B cell (primary cell): ENCODE results near the gene FGF10. TPM values are rescaled to one million over a fixed set of nuclear protein-coding genes. Genes with fewer than 3 reads are reported as not detected.

Source experiments
- ATAC-seq: fragments of 200-7000 bp; cut with Tn5 transposase; one replicate; pipeline ENCODE4 v1.10.0; 2021; ENCODE audit warnings: low read depth, mild to moderate bottlenecking, moderate number of reproducible peaks, moderate library complexity
- CTCF ChIA-PET: fragments of 350-600 bp; sonication (Branson Sonifier 250); formaldehyde crosslinking; loops from one replicate; lab custom pipeline; 2021; ENCODE audit warnings: antibody characterized with exemption, inconsistent platforms; lab: Charles Lee
- POLR2A ChIA-PET: fragments of 350-600 bp; sonication (Branson Sonifier 250); formaldehyde crosslinking; loops from one replicate; lab custom pipeline; 2021; ENCODE audit warnings: antibody characterized with exemption; lab: Charles Lee
- DNase-seq: peaks from one replicate; pipeline ENCODE4 v3.0.0; 2013
- H2AFZ ChIP-seq: 2 replicates; pipeline ENCODE4 v1.6.1; 2012; ENCODE audit warnings: mild to moderate bottlenecking, low read depth, low read length; ENCODE audit not compliant: insufficient read depth, poor library complexity, severe bottlenecking
- H3K27ac ChIP-seq, 2 donors: 1 replicate in 1 of 2; 2 replicates in 1 of 2; pipeline ENCODE4 v1.5.1; 2012 to 2013; ENCODE audit warnings: low read length in 2 of 2, mild to moderate bottlenecking in 2 of 2, moderate library complexity in 1 of 2
- H3K27me3 ChIP-seq, 4 experiments: fragments of 200-600 bp in 1 of 4; sonication (generic) in 1 of 4; replicated peaks in 1 of 4; 1 replicate in 2 of 4; 2 replicates in 2 of 4; pipeline versions ENCODE4 v1.6.1 to v1.7.0; 2013 to 2016; ENCODE audit warnings: low read length in 3 of 4, mild to moderate bottlenecking in 2 of 4, mixed read lengths in 1 of 4, moderate library complexity in 1 of 4; ENCODE audit not compliant: insufficient read depth in 4 of 4, control insufficient read depth in 3 of 4; ENCODE audit errors: control extremely low read depth in 1 of 4
- H3K36me3 ChIP-seq, 2 experiments: replicated peaks in 1 of 2; 1 replicate in 1 of 2; 2 replicates in 1 of 2; pipeline versions ENCODE4 v1.6.1 to v1.7.1; 2013; ENCODE audit warnings: low read length in 1 of 2; ENCODE audit not compliant: insufficient read depth in 2 of 2, control insufficient read depth in 1 of 2; ENCODE audit errors: control extremely low read depth in 1 of 2, extremely low read depth in 1 of 2
- H3K4me1 ChIP-seq, 2 donors: fragments of 200-600 bp in 1 of 2; sonication (generic) in 1 of 2; 1 replicate in 1 of 2; 2 replicates in 1 of 2; pipeline versions ENCODE4 v1.5.1 to v1.6.1; 2013 to 2017; ENCODE audit warnings: low read length in 2 of 2; ENCODE audit not compliant: control insufficient read depth in 2 of 2, insufficient read depth in 2 of 2
- H3K4me2 ChIP-seq: replicated peaks from 2 replicates; pipeline ENCODE3; 2012; ENCODE audit warnings: mild to moderate bottlenecking, low read depth, low read length; ENCODE audit not compliant: poor library complexity, severe bottlenecking
- H3K4me3 ChIP-seq, 5 experiments: fragments of 200-600 bp in 1 of 5; sonication (generic) in 1 of 5; 1 replicate in 3 of 5; 2 replicates in 2 of 5; pipeline versions ENCODE4 v1.5.1 to v1.7.0; 2011 to 2016; ENCODE audit warnings: low read length in 4 of 5, mild to moderate bottlenecking in 4 of 5, low read depth in 2 of 5, control low read depth in 1 of 5, moderate library complexity in 1 of 5; ENCODE audit not compliant: insufficient read depth in 1 of 5; ENCODE audit errors: control extremely low read depth in 1 of 5, extremely low read depth in 1 of 5
- H3K79me2 ChIP-seq: fragments of 200-600 bp; sonication (generic); one replicate; pipeline ENCODE4 v1.6.0; 2016; ENCODE audit warnings: low read length; ENCODE audit not compliant: control insufficient read depth, insufficient read depth
- H3K9ac ChIP-seq: fragments of 200-600 bp; sonication (generic); 2 replicates; pipeline ENCODE4 v1.6.1; 2017; ENCODE audit warnings: mild to moderate bottlenecking, low read length, moderate library complexity
- H3K9me3 ChIP-seq, 3 donors: one replicate each; pipeline versions ENCODE4 v1.6.1 to v1.7.1; 2013; ENCODE audit warnings: low read length in 2 of 3; ENCODE audit not compliant: control insufficient read depth in 2 of 3, insufficient read depth in 1 of 3; ENCODE audit errors: control extremely low read depth in 1 of 3
- H4K20me1 ChIP-seq: 2 replicates; pipeline ENCODE4 v1.6.0; 2012; ENCODE audit warnings: mild to moderate bottlenecking, low read length; ENCODE audit not compliant: insufficient read depth, control insufficient read depth, poor library complexity, severe bottlenecking
- H3K27ac Mint-ChIP-seq: one replicate; pipeline ENCODE4 v1.8.0; 2021; ENCODE audit warnings: mixed read lengths
- H3K27me3 Mint-ChIP-seq: one replicate; pipeline ENCODE4 v1.8.0; 2021; ENCODE audit warnings: mixed read lengths
- H3K4me1 Mint-ChIP-seq: one replicate; pipeline ENCODE4 v1.8.0; 2021; ENCODE audit warnings: mixed read lengths
- H3K4me3 Mint-ChIP-seq: one replicate; pipeline ENCODE4 v1.8.0; 2021; ENCODE audit warnings: mixed read lengths
- H3K9me3 Mint-ChIP-seq: one replicate; pipeline ENCODE4 v1.8.0; 2022; ENCODE audit warnings: mixed read lengths; ENCODE audit not compliant: insufficient read depth
- EZH2 ChIP-seq: IDR thresholded peaks from 2 replicates; pipeline ENCODE4 v1.6.1; 2012; ENCODE audit warnings: borderline replicate concordance, low read depth, mild to moderate bottlenecking, moderate library complexity, low read length; ENCODE audit not compliant: insufficient read depth, poor library complexity, severe bottlenecking
- WGBS: methylation state at CpG from one replicate; pipeline ENCODE4 v1.1.5; 2013; ENCODE audit warnings: missing lambda C conversion rate; ENCODE audit not compliant: insufficient coverage; 5-methylcytosine and 5-hydroxymethylcytosine counted together
- intact Hi-C: fragments of 100-400 bp; cut with micrococcal nuclease; formaldehyde crosslinking; loops from one replicate; pipeline ENCODE4 v1.10.0; 2022
- polyA plus RNA-seq: library from polyadenylated mRNA; depleted of rRNA; stranded (reverse); fragments of >200 nt; gene quantifications from 2 replicates; pipeline ENCODE4 v1.2.3, GENCODE V29; 2012
- total RNA-seq, 2 donors: library from RNA; stranded (reverse); fragments of 120-200 nt in 1 of 2; gene quantifications; 1 replicate in 1 of 2; 2 replicates in 1 of 2; pipeline versions ENCODE4 v1.2.3 to v1.2.4, GENCODE V29; 2013 to 2022
- TF ChIP-seq, protein P1 (sequence below): fragments of 200-600 bp; IDR thresholded peaks from one replicate; pipeline ENCODE4 v1.8.0; 2022; ENCODE audit warnings: antibody characterized with exemption, mild to moderate bottlenecking

FGF10 gene
- total and polyA plus RNA-seq, 2 donors (not counting 1 experiment from before 2014, with no cell fraction given) = not detected

DNA sequence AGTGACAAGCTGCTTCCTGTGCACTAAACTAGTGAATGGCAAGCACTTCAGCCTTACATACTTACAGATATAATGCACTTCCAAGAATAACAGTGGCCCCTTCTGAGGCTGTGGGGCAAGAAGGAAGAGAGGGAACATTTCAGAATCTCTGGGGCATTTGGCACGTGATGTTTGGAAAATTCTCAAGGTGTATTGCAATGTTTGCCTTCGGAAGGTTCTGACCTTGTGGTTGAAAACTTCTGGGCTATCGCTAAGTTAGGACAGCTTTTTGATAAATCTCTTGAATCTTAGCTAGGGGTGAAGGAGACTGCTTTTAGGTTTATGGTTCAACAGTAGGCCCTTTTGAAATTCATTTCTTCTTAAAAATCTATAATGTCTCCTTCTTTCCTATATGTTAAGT, 7.1 kb upstream of the FGF10 start:
- TF ChIP-seq EZH2 = no peak
- TF ChIP-seq, protein P1, sequence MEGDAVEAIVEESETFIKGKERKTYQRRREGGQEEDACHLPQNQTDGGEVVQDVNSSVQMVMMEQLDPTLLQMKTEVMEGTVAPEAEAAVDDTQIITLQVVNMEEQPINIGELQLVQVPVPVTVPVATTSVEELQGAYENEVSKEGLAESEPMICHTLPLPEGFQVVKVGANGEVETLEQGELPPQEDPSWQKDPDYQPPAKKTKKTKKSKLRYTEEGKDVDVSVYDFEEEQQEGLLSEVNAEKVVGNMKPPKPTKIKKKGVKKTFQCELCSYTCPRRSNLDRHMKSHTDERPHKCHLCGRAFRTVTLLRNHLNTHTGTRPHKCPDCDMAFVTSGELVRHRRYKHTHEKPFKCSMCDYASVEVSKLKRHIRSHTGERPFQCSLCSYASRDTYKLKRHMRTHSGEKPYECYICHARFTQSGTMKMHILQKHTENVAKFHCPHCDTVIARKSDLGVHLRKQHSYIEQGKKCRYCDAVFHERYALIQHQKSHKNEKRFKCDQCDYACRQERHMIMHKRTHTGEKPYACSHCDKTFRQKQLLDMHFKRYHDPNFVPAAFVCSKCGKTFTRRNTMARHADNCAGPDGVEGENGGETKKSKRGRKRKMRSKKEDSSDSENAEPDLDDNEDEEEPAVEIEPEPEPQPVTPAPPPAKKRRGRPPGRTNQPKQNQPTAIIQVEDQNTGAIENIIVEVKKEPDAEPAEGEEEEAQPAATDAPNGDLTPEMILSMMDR = no peak
- ATAC-seq = no peak

DNA sequence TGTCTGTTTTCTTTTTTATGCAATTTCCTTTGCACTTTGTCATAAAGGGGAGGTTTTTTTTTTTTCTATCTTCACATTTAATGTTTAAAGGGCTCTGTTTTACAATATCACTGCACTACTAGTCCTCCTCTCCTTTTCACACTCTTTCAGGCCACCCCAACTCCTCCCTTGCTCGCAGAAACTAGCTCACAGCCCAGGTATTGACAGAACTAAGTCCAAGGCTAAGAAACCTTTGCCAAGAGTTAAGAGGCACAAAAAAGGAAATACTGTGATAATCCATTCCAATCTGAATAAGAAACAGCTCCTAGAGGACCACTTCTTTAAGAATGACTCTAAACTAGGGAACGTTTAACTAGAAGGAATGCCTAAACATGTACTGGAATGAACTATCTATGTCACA, 1.1 kb upstream of the FGF10 start:
- no peak overlapping the region for H3K27ac ChIP-seq
- intact Hi-C loops = no loop called here
- ChIA-PET POLR2A (no interaction called here), CTCF (no interaction called here)
- TF ChIP-seq, protein P1 = no peak
- no peak for TF ChIP-seq EZH2
- H3K9me3 ChIP-seq = no peaks in the 10 kb centered on the region
- no peak overlapping the region for H3K4me3 ChIP-seq
- DNase-seq (no peak), ATAC-seq (no peak)
- 60% methylated on average over 1 of the region's 2 CpGs for WGBS
- no peak overlapping the region for H3K4me2 ChIP-seq
- peaks cover 0 to 18% (median 1%) of the 10 kb centered on the region in 4 experiments for H3K27me3 ChIP-seq
- H3K9ac ChIP-seq = no peak overlapping the region
- no peak overlapping the region for H3K27ac Mint-ChIP-seq
- H3K4me1 ChIP-seq = no peaks in the 10 kb centered on the region
- no peak overlapping the region for H3K4me3 Mint-ChIP-seq
- no peaks in the 10 kb centered on the region for H3K9me3 Mint-ChIP-seq
- H3K79me2 ChIP-seq = no peaks in the 10 kb centered on the region
- no peak overlapping the region for H2AFZ ChIP-seq
- peaks cover 2% of the 10 kb centered on the region for H3K4me1 Mint-ChIP-seq
- peaks cover 29% of the 10 kb centered on the region for H3K27me3 Mint-ChIP-seq
- H4K20me1 ChIP-seq = no peaks in the 10 kb centered on the region
- H3K36me3 ChIP-seq = no peaks in the 10 kb centered on the region

More for the DNA sequence above, 7.1 kb upstream of the FGF10 start:
- 90% methylated on average over 2 of the region's 3 CpGs for WGBS
- Histone ChIP-seq H3K4me3 (no peak overlapping the region), H3K4me1 (no peaks in the 10 kb centered on the region), H3K79me2 (no peaks in the 10 kb centered on the region), H3K27me3 (no peaks in the 10 kb centered on the region), H4K20me1 (no peaks in the 10 kb centered on the region), H3K9ac (no peak overlapping the region), H2AFZ (no peak overlapping the region), H3K4me2 (no peak overlapping the region), H3K36me3 (no peaks in the 10 kb centered on the region), H3K9me3 (no peaks in the 10 kb centered on the region), H3K27ac (no peak overlapping the region)
- no peaks in the 10 kb centered on the region for H3K27me3 Mint-ChIP-seq
- intact Hi-C loops = no loop called here
- CTCF ChIA-PET = no interaction called here
- POLR2A ChIA-PET = no interaction called here
- H3K4me1 Mint-ChIP-seq = no peaks in the 10 kb centered on the region
- H3K27ac Mint-ChIP-seq = no peak overlapping the region
- DNase-seq = no peak
- H3K9me3 Mint-ChIP-seq = no peaks in the 10 kb centered on the region
- no peak overlapping the region for H3K4me3 Mint-ChIP-seq
